Activated naive CD8-positive, alpha-beta T cell treated with anti-CD3 and anti-CD28 coated beads for 36 hours (primary cell): Measurements from ENCODE around the gene SLC25A45. TPM values are rescaled to one million over a fixed set of nuclear protein-coding genes. Genes with fewer than 3 reads are reported as not detected.
A peak's percentile ranks its signal among the peaks of the same experiment; 100 is the strongest.
"Not testable (repeated sequence)": the region's sequence is repeated elsewhere in the genome, so short reads cannot be mapped to it uniquely, and the experiment has no call there.

Experiments used
- DNase-seq: peaks from one replicate; pipeline ENCODE4 v3.0.0; 2021
- H3K27ac Mint-ChIP-seq: one replicate; pipeline ENCODE4 v1.8.0; 2022; ENCODE audit warnings: mild to moderate bottlenecking, moderate library complexity, mixed read lengths
- H3K27me3 Mint-ChIP-seq: one replicate; pipeline ENCODE4 v1.8.0; 2022; ENCODE audit warnings: mild to moderate bottlenecking, mixed read lengths
- H3K36me3 Mint-ChIP-seq: one replicate; pipeline ENCODE4 v1.8.0; 2021; ENCODE audit warnings: mild to moderate bottlenecking, mixed read lengths
- H3K4me1 Mint-ChIP-seq: one replicate; pipeline ENCODE4 v1.8.0; 2021; ENCODE audit warnings: mixed read lengths
- H3K4me3 Mint-ChIP-seq: one replicate; pipeline ENCODE4 v1.8.0; 2022; ENCODE audit warnings: mild to moderate bottlenecking, moderate library complexity, mixed read lengths
- H3K9me3 Mint-ChIP-seq: one replicate; pipeline ENCODE4 v1.8.0; 2022; ENCODE audit warnings: mixed read lengths
- total RNA-seq, 2 experiments: library from RNA; stranded (reverse); gene quantifications; one replicate each; pipeline ENCODE4 v1.2.3, GENCODE V29; 2021

The SLC25A45 gene
- total RNA-seq, 2 experiments from 2014 or later = 15.4 to 15.7 TPM

GRCh38 chr11:65353376-65353775, 29.1 kb downstream of the SLC25A45 start:
- no peak overlapping the region for H3K4me3 Mint-ChIP-seq
- H3K9me3 Mint-ChIP-seq = no peaks in the 10 kb centered on the region
- H3K27ac Mint-ChIP-seq = peak overlapping the region; percentile 55
- DNase-seq = no peak
- H3K36me3 Mint-ChIP-seq = peaks cover 5% of the 10 kb centered on the region
- peaks cover 10% of the 10 kb centered on the region for H3K4me1 Mint-ChIP-seq
- H3K27me3 Mint-ChIP-seq = no peaks in the 10 kb centered on the region

GRCh38 chr11:65352783-65353182, 29.7 kb downstream of the SLC25A45 start:
- Mint-ChIP-seq H3K27me3 (no peaks in the 10 kb centered on the region), H3K4me3 (no peak overlapping the region), H3K9me3 (no peaks in the 10 kb centered on the region), H3K36me3 (peaks cover 8% of the 10 kb centered on the region), H3K27ac (peak overlapping the region; percentile 61), H3K4me1 (peaks cover 10% of the 10 kb centered on the region)
- no peak for DNase-seq

- Mint-ChIP-seq H3K4me1 (peaks cover 10% of the 10 kb centered on the region), H3K9me3 (no peaks in the 10 kb centered on the region), H3K4me3 (no peak overlapping the region), H3K36me3 (peaks cover 10% of the 10 kb centered on the region), H3K27me3 (no peaks in the 10 kb centered on the region), H3K27ac (no peak overlapping the region)
- no peak for DNase-seq
These were observed 30.9 kb downstream of the SLC25A45 start for GRCh38 chr11:65351511-65351910.

- peaks cover 13% of the 10 kb centered on the region for H3K36me3 Mint-ChIP-seq
- H3K9me3 Mint-ChIP-seq = no peaks in the 10 kb centered on the region
- no peak for DNase-seq
- no peak overlapping the region for H3K27ac Mint-ChIP-seq
- no peaks in the 10 kb centered on the region for H3K27me3 Mint-ChIP-seq
- H3K4me3 Mint-ChIP-seq = no peak overlapping the region
- peaks cover 16% of the 10 kb centered on the region for H3K4me1 Mint-ChIP-seq
These were observed 40.6 kb downstream of the SLC25A45 start for GRCh38 chr11:65341856-65342255.

- Mint-ChIP-seq H3K4me1 (peaks cover 22% of the 10 kb centered on the region), H3K36me3 (peaks cover 5% of the 10 kb centered on the region), H3K9me3 (no peaks in the 10 kb centered on the region), H3K27me3 (no peaks in the 10 kb centered on the region), H3K27ac (no peak overlapping the region), H3K4me3 (no peak overlapping the region)
- no peak for DNase-seq
These were observed 42.2 kb downstream of the SLC25A45 start for GRCh38 chr11:65340226-65340625.

GRCh38 chr11:65338676-65339075, 43.8 kb downstream of the SLC25A45 start:
- no peak for DNase-seq
- no peaks in the 10 kb centered on the region for H3K27me3 Mint-ChIP-seq
- peaks cover 28% of the 10 kb centered on the region for H3K4me1 Mint-ChIP-seq
- H3K27ac Mint-ChIP-seq = no peak overlapping the region
- no peak overlapping the region for H3K4me3 Mint-ChIP-seq
- peaks cover 2% of the 10 kb centered on the region for H3K36me3 Mint-ChIP-seq
- H3K9me3 Mint-ChIP-seq = no peaks in the 10 kb centered on the region

GRCh38 chr11:65334696-65335295, 47.6 kb downstream of the SLC25A45 start:
- Mint-ChIP-seq H3K36me3 (no peaks in the 10 kb centered on the region), H3K4me3 (peak overlapping the region; percentile 84), H3K9me3 (no peaks in the 10 kb centered on the region), H3K27me3 (no peaks in the 10 kb centered on the region), H3K27ac (peak overlapping the region; percentile 79), H3K4me1 (peaks cover 33% of the 10 kb centered on the region)
- DNase-seq = no peak

GRCh38 chr11:65332591-65332990, 49.9 kb downstream of the SLC25A45 start:
- DNase-seq, H3K4me3 Mint-ChIP-seq, H3K27me3 Mint-ChIP-seq, H3K36me3 Mint-ChIP-seq, H3K9me3 Mint-ChIP-seq, H3K27ac Mint-ChIP-seq: not testable (repeated sequence)
- peaks cover 22% of the 10 kb centered on the region for H3K4me1 Mint-ChIP-seq

GRCh38 chr11:65330544-65330943, 51.9 kb downstream of the SLC25A45 start:
- no peak overlapping the region for H3K27ac Mint-ChIP-seq
- H3K9me3 Mint-ChIP-seq = no peaks in the 10 kb centered on the region
- DNase-seq = no peak
- H3K36me3 Mint-ChIP-seq = no peaks in the 10 kb centered on the region
- peaks cover 19% of the 10 kb centered on the region for H3K4me1 Mint-ChIP-seq
- H3K4me3 Mint-ChIP-seq = no peak overlapping the region
- no peaks in the 10 kb centered on the region for H3K27me3 Mint-ChIP-seq

GRCh38 chr11:65329944-65330403, 52.5 kb downstream of the SLC25A45 start:
- Mint-ChIP-seq H3K27ac (no peak overlapping the region), H3K9me3 (no peaks in the 10 kb centered on the region), H3K36me3 (no peaks in the 10 kb centered on the region), H3K4me1 (peaks cover 13% of the 10 kb centered on the region), H3K4me3 (peak overlapping the region; percentile 48), H3K27me3 (no peaks in the 10 kb centered on the region)
- peak; percentile 68 for DNase-seq

- no peaks in the 10 kb centered on the region for H3K9me3 Mint-ChIP-seq
- DNase-seq = no peak
- H3K4me3 Mint-ChIP-seq = peak overlapping the region; percentile 48
- H3K4me1 Mint-ChIP-seq = peaks cover 10% of the 10 kb centered on the region
- no peak overlapping the region for H3K27ac Mint-ChIP-seq
- H3K27me3 Mint-ChIP-seq = no peaks in the 10 kb centered on the region
- no peaks in the 10 kb centered on the region for H3K36me3 Mint-ChIP-seq
These were observed 53.0 kb downstream of the SLC25A45 start for GRCh38 chr11:65329478-65329877.

GRCh38 chr11:65327021-65327420, 55.4 kb downstream of the SLC25A45 start:
- no peak for DNase-seq
- no peaks in the 10 kb centered on the region for H3K9me3 Mint-ChIP-seq

GRCh38 chr11:65325435-65325834, 57.0 kb downstream of the SLC25A45 start:
- no peaks in the 10 kb centered on the region for H3K9me3 Mint-ChIP-seq
- no peak overlapping the region for H3K27ac Mint-ChIP-seq
- peaks cover 10% of the 10 kb centered on the region for H3K4me1 Mint-ChIP-seq
- H3K4me3 Mint-ChIP-seq = no peak overlapping the region
- DNase-seq = no peak
- H3K36me3 Mint-ChIP-seq = no peaks in the 10 kb centered on the region
- H3K27me3 Mint-ChIP-seq = no peaks in the 10 kb centered on the region

More at GRCh38 chr11:65327021-65327420, 55.4 kb downstream of the SLC25A45 start:
- Mint-ChIP-seq H3K36me3 (no peaks in the 10 kb centered on the region), H3K4me3 (no peak overlapping the region), H3K27me3 (no peaks in the 10 kb centered on the region), H3K27ac (no peak overlapping the region), H3K4me1 (peaks cover 10% of the 10 kb centered on the region)
